ENCODE results near the gene MYMX.

DNA sequence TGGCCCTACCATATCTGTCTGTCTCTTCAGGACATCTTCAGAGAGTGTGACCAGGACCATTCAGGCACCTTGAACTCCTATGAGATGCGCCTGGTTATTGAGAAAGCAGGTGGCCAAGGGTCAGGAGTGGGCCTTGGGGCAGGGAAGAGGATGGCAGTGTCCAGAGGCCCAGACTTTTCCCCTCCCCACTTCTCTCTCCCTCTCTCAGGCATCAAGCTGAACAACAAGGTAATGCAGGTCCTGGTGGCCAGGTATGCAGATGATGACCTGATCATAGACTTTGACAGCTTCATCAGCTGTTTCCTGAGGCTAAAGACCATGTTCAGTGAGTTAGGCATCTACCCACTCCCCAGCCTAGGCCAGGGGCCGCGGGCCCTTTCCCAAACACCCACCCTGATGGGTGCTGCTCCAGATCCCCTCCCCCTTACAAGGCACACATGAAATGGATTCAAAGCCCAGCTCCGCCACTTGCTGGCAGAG, 33.8 kb upstream of the MYMX start:
- TF ChIP-seq, protein P1, sequence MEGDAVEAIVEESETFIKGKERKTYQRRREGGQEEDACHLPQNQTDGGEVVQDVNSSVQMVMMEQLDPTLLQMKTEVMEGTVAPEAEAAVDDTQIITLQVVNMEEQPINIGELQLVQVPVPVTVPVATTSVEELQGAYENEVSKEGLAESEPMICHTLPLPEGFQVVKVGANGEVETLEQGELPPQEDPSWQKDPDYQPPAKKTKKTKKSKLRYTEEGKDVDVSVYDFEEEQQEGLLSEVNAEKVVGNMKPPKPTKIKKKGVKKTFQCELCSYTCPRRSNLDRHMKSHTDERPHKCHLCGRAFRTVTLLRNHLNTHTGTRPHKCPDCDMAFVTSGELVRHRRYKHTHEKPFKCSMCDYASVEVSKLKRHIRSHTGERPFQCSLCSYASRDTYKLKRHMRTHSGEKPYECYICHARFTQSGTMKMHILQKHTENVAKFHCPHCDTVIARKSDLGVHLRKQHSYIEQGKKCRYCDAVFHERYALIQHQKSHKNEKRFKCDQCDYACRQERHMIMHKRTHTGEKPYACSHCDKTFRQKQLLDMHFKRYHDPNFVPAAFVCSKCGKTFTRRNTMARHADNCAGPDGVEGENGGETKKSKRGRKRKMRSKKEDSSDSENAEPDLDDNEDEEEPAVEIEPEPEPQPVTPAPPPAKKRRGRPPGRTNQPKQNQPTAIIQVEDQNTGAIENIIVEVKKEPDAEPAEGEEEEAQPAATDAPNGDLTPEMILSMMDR (IDR thresholded peaks at IDR 0.05): no peak
- TF ChIP-seq POLR2A (IDR thresholded peaks at IDR 0.05): no peak

All from esophagus squamous epithelium (tissue), 4 donors.